OCI-LY1 (cell line): ENCODE results near the gene PHC1.
"Not testable (repeated sequence)": the region's sequence is repeated elsewhere in the genome, so short reads cannot be mapped to it uniquely, and the experiment has no call there.

Experiments
- EZH2 ChIP-seq: fragments of 200-600 bp; sonication (generic), shearing (Covaris generic); IDR thresholded peaks from 2 replicates; pipeline ENCODE4 v1.8.0; 2017; ENCODE audit warnings: borderline replicate concordance, mixed run types, mild to moderate bottlenecking, antibody characterized with exemption, low read length, moderate library complexity, mixed read lengths
- TF ChIP-seq, protein P1 (sequence below): fragments of 200-600 bp; sonication (generic), shearing (Covaris generic); IDR thresholded peaks from 2 replicates; pipeline ENCODE4 v1.5.1; 2017; ENCODE audit warnings: mild to moderate bottlenecking, antibody characterized with exemption, low read length, moderate library complexity, mixed read lengths

- TF ChIP-seq, protein P1, sequence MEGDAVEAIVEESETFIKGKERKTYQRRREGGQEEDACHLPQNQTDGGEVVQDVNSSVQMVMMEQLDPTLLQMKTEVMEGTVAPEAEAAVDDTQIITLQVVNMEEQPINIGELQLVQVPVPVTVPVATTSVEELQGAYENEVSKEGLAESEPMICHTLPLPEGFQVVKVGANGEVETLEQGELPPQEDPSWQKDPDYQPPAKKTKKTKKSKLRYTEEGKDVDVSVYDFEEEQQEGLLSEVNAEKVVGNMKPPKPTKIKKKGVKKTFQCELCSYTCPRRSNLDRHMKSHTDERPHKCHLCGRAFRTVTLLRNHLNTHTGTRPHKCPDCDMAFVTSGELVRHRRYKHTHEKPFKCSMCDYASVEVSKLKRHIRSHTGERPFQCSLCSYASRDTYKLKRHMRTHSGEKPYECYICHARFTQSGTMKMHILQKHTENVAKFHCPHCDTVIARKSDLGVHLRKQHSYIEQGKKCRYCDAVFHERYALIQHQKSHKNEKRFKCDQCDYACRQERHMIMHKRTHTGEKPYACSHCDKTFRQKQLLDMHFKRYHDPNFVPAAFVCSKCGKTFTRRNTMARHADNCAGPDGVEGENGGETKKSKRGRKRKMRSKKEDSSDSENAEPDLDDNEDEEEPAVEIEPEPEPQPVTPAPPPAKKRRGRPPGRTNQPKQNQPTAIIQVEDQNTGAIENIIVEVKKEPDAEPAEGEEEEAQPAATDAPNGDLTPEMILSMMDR, result not testable (repeated sequence)
- TF ChIP-seq EZH2, result not testable (repeated sequence)
Observed at GRCh38 chr12:8934080-8934479, 19.8 kb downstream of the PHC1 start.
